GM18502 (cell line): ENCODE results near the gene HPSE2.

Source experiments
- ATAC-seq: cut with Tn5 transposase; IDR thresholded peaks from one replicate; pipeline ENCODE4 v1.9.1; 2021; ENCODE audit warnings: mild to moderate bottlenecking; ENCODE audit not compliant: unreplicated experiment, poor library complexity

The HPSE2 gene

DNA sequence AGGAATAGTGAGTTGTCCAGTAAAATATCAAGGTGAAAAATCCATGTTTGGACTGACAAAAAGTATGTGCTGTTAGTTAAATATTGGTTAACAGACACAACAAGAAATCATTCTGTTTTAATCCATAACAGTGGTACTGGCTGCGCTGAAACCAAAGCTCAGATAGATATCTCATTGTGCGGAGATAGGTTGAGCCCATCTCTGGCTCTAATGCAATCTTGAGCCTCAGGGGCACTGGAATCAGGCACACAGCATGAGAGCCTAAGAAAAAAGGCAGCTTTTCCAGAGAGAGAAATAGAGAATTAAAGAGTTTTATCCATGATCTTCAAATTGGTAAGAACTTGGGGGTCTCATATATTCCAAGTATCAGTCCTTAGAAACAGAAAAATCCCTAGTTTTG is 373.7 kb downstream of the HPSE2 start:
- ATAC-seq, result no peak

DNA sequence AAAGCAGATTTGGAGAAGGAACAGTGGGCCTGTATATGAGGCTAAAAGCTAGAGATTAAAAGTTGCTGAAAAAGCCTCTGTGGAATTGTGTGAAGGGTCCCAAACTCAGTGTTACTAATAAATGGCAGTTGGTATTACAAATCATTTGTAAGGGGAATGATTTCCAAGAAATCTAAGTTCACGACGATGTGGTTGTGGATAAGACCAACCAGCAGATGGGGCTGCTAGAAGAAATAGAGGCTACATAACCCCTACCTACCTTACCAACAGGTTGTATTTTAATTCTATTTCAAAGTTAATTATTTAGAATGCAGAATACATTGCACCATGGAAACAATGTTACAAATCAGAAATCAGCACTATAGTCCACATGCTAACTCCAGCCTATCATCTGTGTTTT is 377.1 kb downstream of the HPSE2 start:
- no peak for ATAC-seq

DNA sequence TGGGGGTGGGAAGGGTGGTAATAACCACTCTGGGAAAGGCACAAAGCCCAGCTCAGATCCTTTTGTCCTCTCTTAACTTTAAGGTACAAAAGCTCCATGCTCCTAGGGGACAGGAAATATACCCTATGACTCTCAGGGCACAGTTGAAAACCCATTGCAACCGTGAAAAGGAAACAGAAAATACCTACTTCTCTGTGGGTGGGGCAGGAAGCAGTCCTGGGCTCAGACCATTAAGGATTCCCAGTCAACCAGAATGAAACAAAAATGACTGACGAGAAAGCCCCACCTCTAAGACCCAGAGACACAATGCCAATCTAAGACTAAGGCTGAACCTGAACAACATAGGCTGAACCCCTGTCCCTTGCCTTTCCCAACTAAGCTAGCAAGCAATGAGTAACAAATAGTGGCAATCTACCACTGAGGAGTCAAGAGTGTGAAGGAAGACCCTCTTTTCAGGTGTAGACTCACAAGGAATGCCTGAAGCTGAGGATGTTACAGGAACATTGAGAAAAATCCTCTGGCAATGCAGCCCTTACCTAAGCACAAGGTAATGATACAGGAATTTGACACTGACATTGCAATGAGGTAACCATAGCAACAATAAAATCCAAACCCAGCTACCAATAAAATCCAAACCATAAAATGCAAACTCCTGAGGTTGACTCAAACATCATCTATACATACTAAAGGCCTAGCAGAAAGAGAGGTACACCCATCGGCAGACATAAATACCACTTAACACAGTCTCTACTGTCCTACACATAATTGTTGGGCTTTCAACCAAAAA is 380.1 kb downstream of the HPSE2 start:
- peak; percentile 53 for ATAC-seq

DNA sequence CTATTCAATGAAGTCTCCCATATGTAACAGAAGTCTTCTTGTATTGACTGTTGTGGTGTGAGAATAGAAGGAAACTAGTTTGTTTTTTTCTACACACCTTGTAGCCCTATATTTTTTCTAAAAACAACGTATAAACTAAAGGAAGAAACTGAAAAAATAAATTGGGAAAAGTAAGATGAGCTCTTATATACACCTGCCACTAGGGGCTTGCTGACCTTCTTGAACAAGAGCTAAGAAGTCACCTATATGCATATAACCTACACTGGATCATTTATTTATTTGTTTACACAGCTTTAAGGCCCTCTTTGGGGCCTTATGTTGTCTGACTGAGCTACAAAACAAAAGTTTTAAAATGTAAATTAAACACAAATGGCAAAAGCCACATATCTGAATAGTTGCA is 383.0 kb downstream of the HPSE2 start:
- no peak for ATAC-seq

- ATAC-seq, result no peak
These were observed 387.3 kb downstream of the HPSE2 start for GRCh38 chr10:98848361-98848760.

- ATAC-seq, result no peak
These were observed 388.9 kb downstream of the HPSE2 start for GRCh38 chr10:98846787-98847186.

GRCh38 chr10:98833542-98833941 is 402.1 kb downstream of the HPSE2 start:
- ATAC-seq, result no peak

GRCh38 chr10:98832738-98833137 is 402.9 kb downstream of the HPSE2 start:
- ATAC-seq, result no peak

- no peak for ATAC-seq
These were observed 403.5 kb downstream of the HPSE2 start for GRCh38 chr10:98832196-98832595.

GRCh38 chr10:98831391-98831790 is 404.3 kb downstream of the HPSE2 start:
- ATAC-seq, result no peak

- ATAC-seq, result no peak
These were observed 409.9 kb downstream of the HPSE2 start for GRCh38 chr10:98825741-98826140.

GRCh38 chr10:98817396-98817795 is 418.3 kb downstream of the HPSE2 start:
- ATAC-seq, result no peak

GRCh38 chr10:98815039-98815885 is 420.4 kb downstream of the HPSE2 start:
- no peak for ATAC-seq

- ATAC-seq, result no peak
These were observed 421.2 kb downstream of the HPSE2 start for GRCh38 chr10:98814470-98814869.

DNA sequence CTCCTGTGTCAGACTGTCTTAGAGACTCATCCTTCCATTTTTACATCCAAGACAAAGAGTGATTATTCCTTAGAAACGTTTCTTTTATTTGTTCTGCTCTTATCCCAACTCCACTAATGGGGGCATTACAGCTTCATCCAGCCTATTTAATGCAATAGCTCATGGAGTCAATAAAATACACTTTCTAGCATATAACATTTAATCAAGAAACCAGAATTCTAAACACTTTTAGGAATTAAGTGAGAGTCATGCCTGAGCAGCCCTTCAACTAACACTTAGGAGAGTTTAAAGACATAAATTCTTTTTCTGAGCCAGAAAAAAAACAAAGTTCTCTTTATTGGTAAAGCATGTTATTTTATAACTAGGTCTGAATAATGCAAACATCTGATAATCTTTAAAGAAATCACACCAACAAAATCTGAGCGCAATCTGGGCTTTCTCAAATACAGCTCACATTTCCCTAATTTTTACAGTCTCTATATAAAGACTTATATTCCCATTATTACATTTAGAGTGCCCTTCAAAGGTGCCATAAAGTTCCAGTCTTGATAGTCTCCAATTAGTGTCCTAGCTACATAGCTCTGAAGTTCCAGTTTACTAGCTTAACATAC is 427.3 kb downstream of the HPSE2 start:
- ATAC-seq, result no peak

DNA sequence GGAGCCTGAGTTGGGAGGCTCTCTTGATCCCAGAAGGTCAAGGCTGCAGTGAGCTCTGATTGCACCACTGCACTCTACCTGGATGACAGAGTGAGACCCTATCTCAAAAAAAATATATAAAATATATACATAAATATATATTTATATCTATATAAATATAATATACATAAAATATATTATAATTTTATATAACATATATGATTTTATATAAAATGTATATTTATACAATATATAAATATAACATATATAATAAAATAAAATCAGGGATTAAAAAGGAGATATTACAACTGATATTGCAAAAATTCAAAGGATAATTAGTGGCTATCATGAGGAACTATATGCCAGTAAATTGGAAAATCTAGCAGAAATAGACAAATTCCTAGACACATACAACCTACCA is 435.4 kb downstream of the HPSE2 start:
- no peak for ATAC-seq

- ATAC-seq, result no peak
These were observed 440.2 kb downstream of the HPSE2 start for GRCh38 chr10:98795467-98795866.

- ATAC-seq, result no peak
These were observed 444.8 kb downstream of the HPSE2 start for GRCh38 chr10:98790817-98791216.

DNA sequence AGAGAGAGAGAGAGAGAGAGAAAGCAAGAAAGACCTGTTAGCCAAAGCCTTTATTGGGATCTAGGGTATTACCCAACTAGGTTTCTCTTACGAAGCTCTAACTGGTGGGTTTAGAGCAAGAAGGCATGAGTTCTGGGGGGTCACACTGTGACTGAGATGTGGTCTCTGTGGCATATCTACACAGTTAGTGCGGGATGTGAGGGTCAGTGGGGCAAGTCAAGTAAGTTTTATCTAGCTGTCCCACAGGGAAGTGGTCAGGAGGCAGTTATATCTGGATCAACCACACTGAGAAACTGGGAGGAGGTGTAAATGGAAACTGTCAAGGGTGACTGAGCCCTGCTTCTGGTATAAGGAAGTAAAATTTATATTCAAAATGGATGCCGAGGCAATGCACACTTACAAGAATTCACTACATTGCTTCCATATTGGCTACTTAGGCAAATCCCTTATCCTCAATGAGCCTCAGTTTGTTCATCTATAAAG is 457.3 kb downstream of the HPSE2 start:
- no peak for ATAC-seq

- no peak for ATAC-seq
These were observed 477.2 kb downstream of the HPSE2 start for GRCh38 chr10:98758463-98758862.

- no peak for ATAC-seq
These were observed 487.4 kb downstream of the HPSE2 start for GRCh38 chr10:98748298-98748697.
